Measurements from ENCODE around the gene LPP.
"Not testable (repeated sequence)": the region's sequence is repeated elsewhere in the genome, so short reads cannot be mapped to it uniquely, and the experiment has no call there.

GRCh38 chr3:188613721-188614120 is 459.8 kb downstream of the LPP start:
- TF ChIP-seq, protein P1, sequence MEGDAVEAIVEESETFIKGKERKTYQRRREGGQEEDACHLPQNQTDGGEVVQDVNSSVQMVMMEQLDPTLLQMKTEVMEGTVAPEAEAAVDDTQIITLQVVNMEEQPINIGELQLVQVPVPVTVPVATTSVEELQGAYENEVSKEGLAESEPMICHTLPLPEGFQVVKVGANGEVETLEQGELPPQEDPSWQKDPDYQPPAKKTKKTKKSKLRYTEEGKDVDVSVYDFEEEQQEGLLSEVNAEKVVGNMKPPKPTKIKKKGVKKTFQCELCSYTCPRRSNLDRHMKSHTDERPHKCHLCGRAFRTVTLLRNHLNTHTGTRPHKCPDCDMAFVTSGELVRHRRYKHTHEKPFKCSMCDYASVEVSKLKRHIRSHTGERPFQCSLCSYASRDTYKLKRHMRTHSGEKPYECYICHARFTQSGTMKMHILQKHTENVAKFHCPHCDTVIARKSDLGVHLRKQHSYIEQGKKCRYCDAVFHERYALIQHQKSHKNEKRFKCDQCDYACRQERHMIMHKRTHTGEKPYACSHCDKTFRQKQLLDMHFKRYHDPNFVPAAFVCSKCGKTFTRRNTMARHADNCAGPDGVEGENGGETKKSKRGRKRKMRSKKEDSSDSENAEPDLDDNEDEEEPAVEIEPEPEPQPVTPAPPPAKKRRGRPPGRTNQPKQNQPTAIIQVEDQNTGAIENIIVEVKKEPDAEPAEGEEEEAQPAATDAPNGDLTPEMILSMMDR (IDR thresholded peaks at IDR 0.05) = not testable (repeated sequence)
- not testable (repeated sequence) for TF ChIP-seq POLR2A (IDR thresholded peaks at IDR 0.05)

Measured in Peyer's patch (tissue), 4 donors.